A549 (cell line): ENCODE data around the gene DLGAP1. TPM values are rescaled to one million over a fixed set of nuclear protein-coding genes. Genes with fewer than 3 reads are reported as not detected.

ENCODE experiments used
- ATAC-seq, 2 experiments: fragments of 200-7000 bp in 1 of 2; fragments of >200 bp in 1 of 2; cut with Nextera tagmentation in 1 of 2; cut with Tn5 transposase in 1 of 2; 3 replicates each; pipeline versions ENCODE4 v1.8.0 to v1.9.1; 2018 to 2020; ENCODE audit warnings: mild to moderate bottlenecking in 1 of 2, moderate library complexity in 1 of 2
- CTCF ChIA-PET: fragments of 300-600 bp; sonication (Branson Sonifier 250); formaldehyde crosslinking; extraction: SDS; loops from one replicate; lab custom pipeline; 2021; ENCODE audit warnings: antibody characterized with exemption, inconsistent platforms; lab: Yijun Ruan, JAX
- POLR2A ChIA-PET: fragments of 350-600 bp; formaldehyde crosslinking; extraction: SDS; loops from one replicate; lab custom pipeline; 2021; ENCODE audit warnings: antibody characterized with exemption, inconsistent platforms; lab: Yijun Ruan, JAX
- DNase-seq, 2 experiments: peaks; one replicate each; pipeline versions ENCODE4 v3.0.0 to v3.0.0-alpha.2; 2011 to 2016; ENCODE audit warnings: low read depth in 1 of 2, low spot score in 1 of 2
- FAIRE-seq: peaks from 2 replicates; lab custom pipeline; 2011; peaks lifted over from hg19 to GRCh38; lab: Jason Lieb, UNC
- H3K27ac ChIP-seq, 2 experiments: fragments of >200 bp; sonication (Bioruptor Twin); formaldehyde crosslinking; 3 replicates each; pipeline ENCODE4 v1.5.1; 2016 to 2017
- H3K4me1 ChIP-seq: fragments of >200 bp; sonication (Bioruptor Twin); formaldehyde crosslinking; 3 replicates; pipeline ENCODE4 v1.6.1; 2016
- H3K4me2 ChIP-seq: fragments of >200 bp; sonication (Bioruptor Twin); formaldehyde crosslinking; 3 replicates; pipeline ENCODE4 v1.6.1; 2016
- H3K4me3 ChIP-seq: fragments of >200 bp; sonication (Bioruptor Twin); formaldehyde crosslinking; 3 replicates; pipeline ENCODE4 v1.5.1; 2016
- H3K9me3 ChIP-seq: fragments of >200 bp; sonication (Bioruptor Twin); formaldehyde crosslinking; 3 replicates; pipeline ENCODE4 v1.6.1; 2016
- ATOH8 ChIP-seq: fragments of 250-450 bp; sonication (Bioruptor Pico); IDR thresholded peaks from 2 replicates; pipeline ENCODE4 v1.5.0; 2020; ENCODE audit warnings: low read depth, mild to moderate bottlenecking, moderate library complexity
- BHLHE40 ChIP-seq: IDR thresholded peaks from 2 replicates; pipeline ENCODE4 v1.6.1; 2012; ENCODE audit warnings: low read depth, low read length, inconsistent platforms
- EHF ChIP-seq: fragments of 250-450 bp; sonication (Bioruptor Pico); IDR thresholded peaks from 2 replicates; pipeline ENCODE4 v1.5.0; 2020; ENCODE audit warnings: mild to moderate bottlenecking
- EP300 ChIP-seq, 2 experiments: fragments of >200 bp; sonication (Bioruptor Twin); formaldehyde crosslinking; IDR thresholded peaks; 2 replicates in 1 of 2; 3 replicates in 1 of 2; pipeline ENCODE4 v1.6.1; 2016 to 2017
- ESRRA ChIP-seq: fragments of 150-350 bp; IDR thresholded peaks from 2 replicates; pipeline ENCODE4 v1.6.1; 2014; ENCODE audit warnings: mild to moderate bottlenecking, low read length, borderline replicate concordance
- FOSL2 ChIP-seq, 2 experiments: fragments of 450-650 bp in 1 of 2; fragments of >200 bp in 1 of 2; sonication (Bioruptor Twin) in 1 of 2; formaldehyde crosslinking; IDR thresholded peaks; 2 replicates each; pipeline versions ENCODE4 v1.5.0 to v1.6.1; 2016 to 2020; ENCODE audit warnings: mild to moderate bottlenecking in 1 of 2, moderate library complexity in 1 of 2
- FOXS1 ChIP-seq: fragments of 250-450 bp; sonication (Bioruptor Pico); IDR thresholded peaks from 2 replicates; pipeline ENCODE4 v1.5.0; 2020; ENCODE audit warnings: mild to moderate bottlenecking, moderate library complexity
- HDAC2 ChIP-seq: fragments of 200-600 bp; sonication (generic); IDR thresholded peaks from 2 replicates; pipeline ENCODE4 v1.6.1; 2016
- HOXA7 ChIP-seq: fragments of 250-450 bp; sonication (Bioruptor Pico); IDR thresholded peaks from 2 replicates; pipeline ENCODE4 v1.5.0; 2020; ENCODE audit warnings: mild to moderate bottlenecking, moderate library complexity
- HOXB13 ChIP-seq: fragments of 250-450 bp; sonication (Bioruptor Pico); IDR thresholded peaks from 2 replicates; pipeline ENCODE4 v1.5.0; 2020; ENCODE audit warnings: low read depth, mild to moderate bottlenecking, moderate library complexity
- HOXB5 ChIP-seq: fragments of 250-450 bp; sonication (Bioruptor Pico); IDR thresholded peaks from 2 replicates; pipeline ENCODE4 v1.5.0; 2020; ENCODE audit warnings: mild to moderate bottlenecking, moderate library complexity
- JUN ChIP-seq, 2 experiments: fragments of >200 bp; sonication (Bioruptor Twin); formaldehyde crosslinking; IDR thresholded peaks; 2 replicates in 1 of 2; 3 replicates in 1 of 2; pipeline ENCODE4 v1.6.1; 2016 to 2017
- KDM5A ChIP-seq: fragments of 200-600 bp; sonication (generic); IDR thresholded peaks from 2 replicates; pipeline ENCODE4 v1.6.1; 2016; ENCODE audit warnings: antibody characterized with exemption, mild to moderate bottlenecking
- MAFK ChIP-seq: fragments of 450-650 bp; IDR thresholded peaks from 2 replicates; pipeline ENCODE4 v1.6.1; 2014; ENCODE audit not compliant: partially characterized antibody
- MAX ChIP-seq: IDR thresholded peaks from 2 replicates; pipeline ENCODE4 v1.6.1; 2012
- MYC ChIP-seq: IDR thresholded peaks from 2 replicates; pipeline ENCODE4 v1.6.1; 2012; ENCODE audit warnings: mild to moderate bottlenecking, inconsistent platforms, low read length, improper control_type of control experiment, borderline replicate concordance
- NPAS2 ChIP-seq: fragments of 250-450 bp; sonication (Bioruptor Pico); IDR thresholded peaks from 2 replicates; pipeline ENCODE4 v1.8.0; 2022; ENCODE audit warnings: mild to moderate bottlenecking, moderate library complexity, borderline replicate concordance
- PBX3 ChIP-seq: IDR thresholded peaks from 2 replicates; pipeline ENCODE4 v1.6.1; 2012
- PHF8 ChIP-seq: fragments of 200-600 bp; sonication (generic); IDR thresholded peaks from 2 replicates; pipeline ENCODE4 v1.6.1; 2016; ENCODE audit warnings: low read depth, mild to moderate bottlenecking, antibody characterized with exemption, moderate library complexity, borderline replicate concordance
- POLR2A ChIP-seq: IDR thresholded peaks from 2 replicates; pipeline ENCODE4 v1.6.1; 2012; ENCODE audit warnings: mild to moderate bottlenecking, low read length
- POLR2AphosphoS2 ChIP-seq: conservative IDR thresholded peaks from 2 replicates; pipeline ENCODE4 v1.6.1; 2012; ENCODE audit warnings: low read length, improper control_type of control experiment, inconsistent platforms
- RAD21 ChIP-seq, 2 experiments: fragments of >200 bp in 1 of 2; sonication (Bioruptor Twin) in 1 of 2; formaldehyde crosslinking in 1 of 2; IDR thresholded peaks in 1 of 2; conservative IDR thresholded peaks in 1 of 2; 2 replicates in 1 of 2; 3 replicates in 1 of 2; pipeline ENCODE4 v1.6.1; 2012 to 2018; ENCODE audit warnings: inconsistent platforms in 1 of 2
- RNF2 ChIP-seq: fragments of 200-600 bp; sonication (generic); IDR thresholded peaks from 2 replicates; pipeline ENCODE4 v1.6.1; 2016; ENCODE audit warnings: low read depth, mild to moderate bottlenecking, antibody characterized with exemption, moderate library complexity, borderline replicate concordance
- SREBF2 ChIP-seq: fragments of 450-650 bp; IDR thresholded peaks from 2 replicates; pipeline ENCODE4 v1.6.1; 2014; ENCODE audit warnings: mild to moderate bottlenecking, moderate library complexity
- ZNF302 ChIP-seq: fragments of 250-450 bp; sonication (Bioruptor Pico); IDR thresholded peaks from 2 replicates; pipeline ENCODE4 v1.9.0; 2021; ENCODE audit warnings: inconsistent platforms, mild to moderate bottlenecking, moderate library complexity
- WGBS: methylation state at CpG from one replicate; pipeline ENCODE4 v1.1.6; 2017; ENCODE audit errors: missing lambda C conversion rate; 5-methylcytosine and 5-hydroxymethylcytosine counted together
- polyA plus RNA-seq, 4 experiments: library from polyadenylated mRNA; depleted of rRNA in 3 of 4; stranded (reverse); fragments of >200 nt; fragmentation: RNase III in 1 of 4; extraction: RNeasy Plus Mini Kit Qiagen cat#74134 plus additional on column Dnase treatment in 1 of 4; gene quantifications; 2 replicates in 3 of 4; 3 replicates in 1 of 4; pipeline ENCODE4 v1.2.3, GENCODE V29; 2011 to 2017
- TF ChIP-seq, protein P1 (sequence below): fragments of >200 bp; sonication (Bioruptor Twin); formaldehyde crosslinking; IDR thresholded peaks from 2 replicates; pipeline ENCODE4 v1.6.1; 2016
- TF ChIP-seq, protein P2 (sequence below): fragments of >200 bp; sonication (Bioruptor Twin); formaldehyde crosslinking; IDR thresholded peaks from 3 replicates; pipeline ENCODE4 v1.6.1; 2016
- TF ChIP-seq, protein P3 (sequence below): IDR thresholded peaks from 2 replicates; pipeline ENCODE4 v1.6.1; 2012; ENCODE audit warnings: low read depth, borderline replicate concordance

DLGAP1 gene
- polyA plus RNA-seq, 2 of the 4 experiments (the other 2 are of a cell fraction) = 0.04 to 0.12 TPM

DNA sequence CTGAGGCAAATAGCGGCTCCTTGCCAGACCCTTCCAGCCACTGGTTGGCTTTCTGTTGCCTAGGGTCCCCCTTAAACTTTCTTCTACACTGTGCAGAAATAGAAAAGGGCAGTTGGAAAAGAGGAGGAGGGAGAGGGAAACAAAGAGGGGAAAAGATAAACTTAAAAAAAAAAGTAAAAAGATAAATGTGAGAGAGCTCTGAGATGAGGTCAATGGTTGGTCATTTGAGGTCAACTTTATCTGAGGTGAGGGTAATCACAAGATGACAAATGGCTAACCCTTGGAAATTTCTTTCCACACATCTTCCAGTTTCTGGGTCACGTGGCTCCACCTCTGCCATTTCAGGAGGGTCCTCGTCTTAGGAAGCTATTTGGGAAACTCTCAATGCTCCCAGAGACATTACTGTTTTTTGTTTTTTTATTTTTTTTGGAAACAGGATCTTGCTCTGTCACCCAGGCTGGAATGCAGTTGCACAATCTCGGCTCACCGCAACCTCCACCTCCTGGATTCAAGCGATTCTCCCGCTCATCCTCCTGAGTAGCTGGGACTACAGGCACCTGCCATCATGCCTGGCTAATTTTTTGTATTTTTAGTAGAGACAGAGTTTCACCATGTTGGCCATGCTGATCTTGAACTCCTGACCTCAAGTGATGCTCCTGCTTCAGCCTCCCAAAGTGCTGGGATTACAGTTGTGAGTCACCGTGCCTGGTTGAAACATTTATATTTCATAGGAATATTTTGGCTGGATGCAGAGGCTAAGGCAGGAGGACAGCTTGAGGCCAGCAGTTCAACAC, 805.3 kb downstream of the DLGAP1 start (continued):
- TF ChIP-seq ATOH8 (CRISPR knock-in tag) = no peak; the same call in 1 of the 2 replicates
- TF ChIP-seq, all 56 proteins: peak for 20

- POLR2A ChIA-PET = interaction anchor here (0.8 to 5.8 kb wide), 8 partner anchors 17 to 194 kb away, joined by 3 to 63 read pairs (median 19); no protein-coding TSS in a partner anchor
- no peak overlapping the region for H3K4me3 ChIP-seq
- CTCF ChIA-PET = interaction anchor here (1.0 to 8.6 kb wide), 6 partner anchors 10 to 25 kb away, joined by 3 to 61 read pairs (median 6); no protein-coding TSS in a partner anchor
- ATAC-seq (peak; percentile 42 to 54; a peak in 5 of 6 replicates), DNase-seq (no peak), FAIRE-seq (no peak)
- H3K9me3 ChIP-seq = 0 out of 3 replicates have a peak, but pooled peaks cover 2% of the 10 kb centered on the region
- H3K4me2 ChIP-seq = peak overlapping the region; percentile 69
- WGBS = 6% methylated on average over 6 of the region's 6 CpGs
- H3K4me1 ChIP-seq = peaks cover 59% of the 10 kb centered on the region
- H3K27ac ChIP-seq = peak overlapping the region; percentile 99 to 100
- TF ChIP-seq KDM5A (no peak), ZNF302 (CRISPR knock-in tag) (peak; percentile 55), RAD21 (conservative IDR thresholded peaks at IDR 0.05 in 1 of 2, IDR thresholded peaks at IDR 0.05 in 1 of 2) (no peak), HOXB13 (CRISPR knock-in tag) (peak; percentile 56; the same call in 1 of the 2 replicates), HOXB5 (CRISPR knock-in tag) (peak; percentile 29; the same call in 1 of the 2 replicates), FOSL2 (IDR thresholded peaks at IDR 0.05) (no peak), FOSL2 (CRISPR knock-in tag; IDR thresholded peaks at IDR 0.05) (no peak), EHF (CRISPR knock-in tag) (0 out of 2 replicates have a peak, but pooled peaks have one; percentile 64), FOXS1 (CRISPR knock-in tag) (no peak), MYC (no peak), HDAC2 (no peak), ATOH8 (CRISPR knock-in tag) (peak; percentile 80), POLR2A (no peak), JUN (IDR thresholded peaks at IDR 0.05) (no peak), PBX3 (no peak), SREBF2 (no peak), MAX (peak; percentile 12; the same call in 1 of the 2 replicates), EP300 (IDR thresholded peaks at IDR 0.05) (no peak), RNF2 (no peak), BHLHE40 (no peak), POLR2AphosphoS2 (no peak), NPAS2 (CRISPR knock-in tag) (no peak), MAFK (no peak), PHF8 (no peak), HOXA7 (CRISPR knock-in tag) (no peak), ESRRA (no peak)
- TF ChIP-seq, protein P1, sequence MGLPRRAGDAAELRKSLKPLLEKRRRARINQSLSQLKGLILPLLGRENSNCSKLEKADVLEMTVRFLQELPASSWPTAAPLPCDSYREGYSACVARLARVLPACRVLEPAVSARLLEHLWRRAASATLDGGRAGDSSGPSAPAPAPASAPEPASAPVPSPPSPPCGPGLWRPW = no peak
- TF ChIP-seq, protein P2, sequence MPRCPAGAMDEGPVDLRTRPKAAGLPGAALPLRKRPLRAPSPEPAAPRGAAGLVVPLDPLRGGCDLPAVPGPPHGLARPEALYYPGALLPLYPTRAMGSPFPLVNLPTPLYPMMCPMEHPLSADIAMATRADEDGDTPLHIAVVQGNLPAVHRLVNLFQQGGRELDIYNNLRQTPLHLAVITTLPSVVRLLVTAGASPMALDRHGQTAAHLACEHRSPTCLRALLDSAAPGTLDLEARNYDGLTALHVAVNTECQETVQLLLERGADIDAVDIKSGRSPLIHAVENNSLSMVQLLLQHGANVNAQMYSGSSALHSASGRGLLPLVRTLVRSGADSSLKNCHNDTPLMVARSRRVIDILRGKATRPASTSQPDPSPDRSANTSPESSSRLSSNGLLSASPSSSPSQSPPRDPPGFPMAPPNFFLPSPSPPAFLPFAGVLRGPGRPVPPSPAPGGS = no peak
- TF ChIP-seq, protein P3, sequence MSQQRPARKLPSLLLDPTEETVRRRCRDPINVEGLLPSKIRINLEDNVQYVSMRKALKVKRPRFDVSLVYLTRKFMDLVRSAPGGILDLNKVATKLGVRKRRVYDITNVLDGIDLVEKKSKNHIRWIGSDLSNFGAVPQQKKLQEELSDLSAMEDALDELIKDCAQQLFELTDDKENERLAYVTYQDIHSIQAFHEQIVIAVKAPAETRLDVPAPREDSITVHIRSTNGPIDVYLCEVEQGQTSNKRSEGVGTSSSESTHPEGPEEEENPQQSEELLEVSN = 0 out of 2 replicates have a peak, but pooled peaks have one; percentile 30
- TF ChIP-seq, all 56 proteins: peak for 7
Measured at GRCh38 chr18:3649135-3649632, 805.9 kb downstream of the DLGAP1 start.
